Suppressor macrophage treated with lipopolysaccharide for 1 hour (primary cell): ENCODE results near the gene IL12B.
"Not testable (repeated sequence)": the region's sequence is repeated elsewhere in the genome, so short reads cannot be mapped to it uniquely, and the experiment has no call there.

Experiments used
- DNase-seq, 3 donors: peaks; one replicate each; pipeline ENCODE4 v3.0.0-alpha.2; 2020 to 2022

The IL12B gene

DNA sequence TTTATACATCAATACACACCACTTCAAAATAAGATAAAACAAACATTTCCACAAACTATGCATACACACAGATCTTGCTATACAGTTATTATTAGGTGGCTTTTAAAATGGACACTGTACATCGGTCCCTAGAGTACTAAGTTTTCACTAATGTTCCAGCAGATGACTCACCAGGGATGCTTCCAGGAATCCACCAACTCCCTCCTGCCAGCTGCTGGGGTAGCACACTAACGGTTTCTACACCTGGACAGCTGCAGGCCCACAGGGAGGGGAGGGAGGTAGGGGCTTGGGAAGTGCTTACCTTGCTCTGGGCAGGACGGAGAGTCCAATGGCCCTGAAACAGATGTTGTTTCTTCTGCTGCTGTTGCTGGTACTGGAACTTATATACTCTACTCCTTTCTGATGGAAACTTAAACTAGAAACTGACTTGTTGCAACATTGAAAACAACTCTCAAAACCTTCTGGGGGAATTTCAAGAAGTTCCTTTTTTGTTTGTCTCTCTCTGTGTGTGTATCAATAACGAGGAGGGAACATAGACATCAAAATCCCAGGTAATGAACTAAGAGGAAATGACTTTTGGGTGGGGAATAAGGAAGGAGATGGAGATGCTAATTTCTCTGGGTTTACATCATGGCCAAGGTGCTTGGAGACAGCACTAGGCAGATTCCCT is at the start of gene IL12B:
Gene IL12B (minus strand): TSS at position 357 of the 670 bp plus-strand sequence. CDS start 3,705 bp downstream, outside the sequence.
- peak in 1 of 3 donors; percentile 28 for DNase-seq

DNA sequence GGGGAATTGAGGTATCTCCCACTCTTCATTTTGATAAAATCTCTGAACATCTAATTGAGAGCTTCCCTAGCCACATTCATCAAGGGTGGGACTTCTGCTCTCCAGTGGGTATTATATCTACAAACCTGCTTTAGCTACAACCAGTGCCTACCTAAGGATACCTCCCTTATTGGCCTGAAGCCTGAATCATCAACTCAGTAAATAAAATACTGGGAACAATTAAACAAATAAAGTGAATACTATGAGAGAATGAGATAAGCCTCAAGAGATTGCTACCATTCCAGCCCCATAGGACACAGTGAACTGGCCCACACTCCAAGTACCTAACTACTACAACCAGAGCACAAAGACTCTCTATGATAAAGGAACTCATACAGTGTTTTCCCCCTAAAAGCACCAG is 47.4 kb upstream of the IL12B start:
- no peak for DNase-seq

DNA sequence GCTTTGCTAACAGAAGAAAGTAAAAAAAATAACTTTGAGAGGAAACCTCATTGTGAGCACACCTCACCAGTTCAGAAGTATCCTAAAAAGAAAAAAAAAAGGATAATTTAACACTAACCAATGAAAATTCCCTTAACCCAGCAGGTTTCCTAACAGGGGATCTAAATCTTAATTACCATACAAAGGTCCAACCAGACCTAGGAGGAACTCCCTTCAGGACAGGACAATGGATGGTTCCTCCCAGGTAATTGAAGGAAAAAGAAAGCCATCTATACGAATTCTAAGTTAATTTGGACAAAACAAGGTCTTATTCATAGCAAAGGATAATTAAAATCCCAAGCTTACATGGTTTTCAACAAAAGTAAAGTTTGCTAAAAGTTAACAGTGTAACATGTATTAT is 37.6 kb upstream of the IL12B start:
- DNase-seq = not testable (repeated sequence)

DNA sequence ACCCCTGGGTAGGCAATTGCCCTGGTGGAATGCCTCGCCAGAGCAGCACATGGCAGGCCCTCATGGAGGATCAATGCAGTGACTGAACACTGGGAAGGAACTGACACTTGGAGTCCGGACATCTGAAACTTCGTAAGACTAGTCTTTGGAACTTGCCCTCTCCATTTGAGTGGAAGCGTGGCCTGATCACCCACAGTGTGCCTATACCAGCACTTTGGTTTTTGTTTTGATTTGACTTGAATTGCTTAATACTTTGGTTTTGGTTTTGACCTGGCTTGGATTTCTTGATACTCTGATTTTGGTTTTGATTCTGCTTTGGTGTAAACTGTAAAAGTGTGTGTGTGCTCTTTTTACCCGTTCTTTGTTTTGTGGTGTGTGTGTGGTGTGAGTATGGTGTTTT is 36.5 kb upstream of the IL12B start:
- DNase-seq = peak in 1 of 3 donors; percentile 9

DNA sequence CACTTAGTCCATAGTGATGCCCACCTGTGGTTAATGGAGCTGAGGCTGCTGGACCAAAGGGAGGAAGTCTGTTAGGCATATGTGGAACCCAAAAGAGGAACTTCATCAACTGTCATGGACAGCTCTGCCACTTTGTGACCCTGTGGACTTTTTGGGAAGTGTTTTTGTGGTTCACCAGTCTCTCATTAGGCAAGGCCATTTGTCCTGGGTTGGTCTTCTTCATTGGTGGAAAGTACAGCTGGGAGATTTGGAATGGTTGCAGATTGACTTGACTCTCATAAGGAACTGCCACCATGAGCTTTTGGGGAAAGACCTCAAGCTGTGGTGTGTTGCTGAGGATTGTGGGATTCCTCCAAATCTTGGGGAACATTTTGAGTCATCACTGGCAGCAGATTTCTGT is 31.9 kb upstream of the IL12B start:
- peak; percentile 93 to 99 (median 98) for DNase-seq

DNA sequence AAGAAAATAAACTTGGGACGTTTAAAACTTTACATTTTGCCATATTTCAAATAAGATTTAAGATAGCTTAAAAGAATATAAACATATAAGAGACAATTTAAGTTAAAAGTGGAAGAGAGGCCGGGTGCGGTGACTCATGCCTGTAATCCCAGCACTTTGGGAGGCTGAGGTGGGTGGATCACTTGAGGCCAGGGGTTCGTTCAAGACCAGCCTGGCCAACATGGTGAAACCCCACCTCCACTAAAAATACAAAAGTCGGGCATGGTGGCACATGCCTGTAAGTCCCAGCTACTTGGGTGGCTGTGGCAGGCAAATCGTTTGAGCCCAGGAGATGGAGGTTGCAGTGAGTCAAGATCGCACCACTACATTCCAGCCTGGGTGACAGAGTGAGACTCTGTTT is 29.6 kb upstream of the IL12B start:
- DNase-seq = peak; percentile 46 to 55 (median 47)

DNA sequence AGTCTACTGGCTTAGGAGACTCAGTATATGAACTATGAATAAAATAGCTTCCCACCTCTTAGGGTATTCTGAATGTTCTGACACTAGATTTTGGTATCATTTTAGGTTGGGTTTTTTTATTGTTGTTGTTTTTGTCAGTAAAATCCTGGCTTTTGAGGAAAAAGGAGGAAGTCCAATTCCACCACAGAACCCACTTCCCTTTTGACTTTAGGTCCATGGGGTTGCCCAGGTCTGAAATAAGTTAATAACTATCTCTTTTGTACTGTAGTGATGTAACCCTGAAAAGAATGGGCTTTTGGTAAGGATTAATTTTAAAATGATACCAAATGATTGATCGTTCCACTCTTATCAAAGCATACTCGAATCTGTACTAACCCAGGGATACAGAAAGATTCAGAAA is 29.1 kb upstream of the IL12B start:
- DNase-seq = peak; percentile 75 to 90 (median 85)

DNA sequence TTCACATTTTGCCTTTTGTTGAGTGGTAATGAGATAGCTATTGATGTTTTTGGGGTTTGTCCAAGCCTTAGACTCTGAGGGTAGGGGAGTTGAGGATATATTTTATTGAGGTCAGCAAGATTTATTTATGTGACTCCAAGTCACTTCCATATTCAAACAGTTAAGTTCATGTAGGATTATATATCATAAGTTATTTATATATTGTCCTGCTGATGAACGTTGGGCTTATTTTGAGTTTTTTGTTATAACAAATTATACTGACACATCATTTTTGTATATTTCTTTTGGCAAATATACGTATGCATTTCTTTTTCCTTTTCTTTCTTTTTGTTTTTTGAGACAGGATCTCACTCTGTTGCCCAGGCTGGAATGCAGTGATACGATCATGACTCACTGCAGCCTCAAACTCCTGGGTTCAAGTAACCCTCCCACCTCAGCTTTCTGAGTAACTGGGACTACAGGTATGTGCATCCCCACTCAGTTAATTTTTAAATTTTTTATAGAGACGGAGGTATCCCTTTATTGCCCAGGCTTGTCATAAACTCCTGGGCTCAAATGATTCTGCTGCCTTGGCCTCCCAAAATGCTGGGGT is 23.5 kb upstream of the IL12B start:
- DNase-seq = no peak

DNA sequence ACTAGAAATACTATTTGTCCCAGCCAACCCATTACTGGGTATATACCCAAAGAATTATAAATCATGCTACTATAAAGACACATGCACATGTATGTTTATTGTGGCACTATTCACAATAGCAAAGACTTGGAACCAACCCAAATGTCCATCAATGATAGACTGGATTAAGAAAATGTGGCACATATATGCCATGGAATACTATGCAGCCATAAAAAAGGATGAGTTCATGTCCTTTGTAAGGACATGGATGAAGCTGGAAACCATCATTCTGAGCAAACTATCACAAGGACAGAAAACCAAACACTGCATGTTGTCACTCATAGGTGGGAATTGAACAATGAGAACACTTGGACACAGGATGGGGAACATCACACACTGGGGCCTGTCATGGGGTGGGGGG is 20.4 kb upstream of the IL12B start:
- DNase-seq = not testable (repeated sequence)

DNA sequence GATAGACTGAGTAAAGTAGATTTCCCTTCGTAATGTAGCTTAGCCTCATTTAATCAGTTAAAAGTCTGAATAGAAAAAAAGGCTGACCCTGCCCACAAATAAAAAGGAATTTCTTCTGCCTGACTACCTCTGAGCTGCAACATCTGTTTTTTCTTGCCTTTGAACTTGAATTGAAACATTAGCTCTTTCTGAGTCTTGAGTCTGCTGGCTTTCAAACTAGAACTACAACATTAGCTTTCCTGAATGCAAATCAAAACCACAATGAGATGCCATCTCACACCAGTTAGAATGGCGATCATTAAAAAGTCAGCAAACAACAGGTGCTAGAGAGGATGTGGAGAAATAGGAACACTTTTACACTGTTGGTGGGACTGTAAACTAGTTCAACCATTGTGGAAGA is 19.9 kb upstream of the IL12B start:
- not testable (repeated sequence) for DNase-seq

DNA sequence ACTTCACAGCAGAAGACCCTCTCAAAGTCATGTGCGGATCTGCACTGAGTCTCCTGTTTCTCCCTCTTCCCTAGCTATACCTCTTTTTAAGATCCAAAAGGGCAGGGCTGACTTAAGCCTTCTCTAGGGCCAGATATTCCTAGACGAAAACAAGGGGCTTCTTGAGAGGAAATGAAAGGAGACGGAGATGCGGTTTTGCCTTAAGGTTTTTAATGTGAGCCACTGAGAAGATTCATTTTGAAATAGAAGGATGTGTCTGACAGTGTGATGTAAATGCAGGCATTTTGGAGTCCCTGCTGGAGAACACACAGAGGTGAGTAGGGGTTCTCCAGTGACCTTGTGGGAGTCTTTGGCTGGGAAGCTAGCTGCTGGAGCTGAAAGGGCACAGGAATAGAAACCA is 15.6 kb upstream of the IL12B start:
- DNase-seq = no peak

DNA sequence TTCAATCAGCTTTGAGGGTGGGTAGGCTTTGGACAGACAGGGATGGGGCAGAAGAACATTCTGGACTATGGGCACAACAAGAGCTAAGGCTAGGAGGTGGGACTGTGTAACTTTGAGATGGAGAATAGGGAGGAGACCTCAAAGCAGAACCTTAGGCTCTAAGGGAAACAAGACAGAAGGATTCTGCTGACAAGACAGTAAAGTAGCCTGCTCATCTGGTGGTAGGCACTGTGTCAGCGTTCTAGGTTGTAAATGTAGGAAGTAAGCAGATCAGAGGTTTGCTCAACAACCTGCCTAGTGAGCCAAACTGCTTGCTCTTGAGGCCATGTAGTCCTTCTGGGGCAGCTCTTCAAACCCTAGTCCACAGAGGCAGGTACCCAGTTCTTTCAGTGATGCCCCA is 15.0 kb upstream of the IL12B start:
- DNase-seq = peak; percentile 61 to 79 (median 71)

DNA sequence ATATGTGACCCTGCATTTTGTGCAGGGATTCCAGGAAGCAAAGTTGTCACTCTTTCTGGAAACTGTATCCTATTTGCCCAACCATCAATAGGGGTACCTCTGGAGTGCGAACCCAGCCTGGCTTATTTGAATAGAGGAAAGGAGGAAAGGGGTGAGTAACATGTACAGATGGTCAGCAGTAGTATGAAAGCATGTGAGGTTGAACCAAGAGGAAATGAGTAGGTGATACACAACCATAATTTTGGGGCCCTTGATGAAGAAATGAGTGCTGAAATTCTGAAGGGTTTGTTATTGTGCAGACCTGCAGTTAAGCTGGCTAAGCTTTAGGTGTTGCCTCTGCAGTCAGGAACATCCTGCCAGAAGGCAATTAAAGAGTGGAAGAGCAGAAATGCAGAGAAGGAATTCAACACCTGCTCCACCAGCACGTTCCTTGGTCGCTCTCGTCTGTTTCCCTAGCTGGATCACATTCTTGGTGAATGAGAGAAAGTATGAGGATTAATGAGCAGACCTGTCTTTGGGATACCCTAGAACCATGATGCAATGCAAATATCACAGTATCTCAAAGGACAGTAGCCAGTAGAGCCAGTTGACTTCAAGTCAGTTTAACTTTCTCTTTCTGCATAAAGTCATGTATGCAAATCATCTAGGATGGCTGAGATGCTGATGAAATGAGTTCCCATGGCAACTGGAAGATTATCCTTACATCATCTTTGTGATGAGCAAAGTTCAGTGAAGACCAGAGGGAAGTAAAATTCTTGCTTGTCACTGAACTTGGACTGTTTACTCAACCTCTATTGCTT is 13.2 kb upstream of the IL12B start:
- peak; percentile 81 to 96 (median 94) for DNase-seq

DNA sequence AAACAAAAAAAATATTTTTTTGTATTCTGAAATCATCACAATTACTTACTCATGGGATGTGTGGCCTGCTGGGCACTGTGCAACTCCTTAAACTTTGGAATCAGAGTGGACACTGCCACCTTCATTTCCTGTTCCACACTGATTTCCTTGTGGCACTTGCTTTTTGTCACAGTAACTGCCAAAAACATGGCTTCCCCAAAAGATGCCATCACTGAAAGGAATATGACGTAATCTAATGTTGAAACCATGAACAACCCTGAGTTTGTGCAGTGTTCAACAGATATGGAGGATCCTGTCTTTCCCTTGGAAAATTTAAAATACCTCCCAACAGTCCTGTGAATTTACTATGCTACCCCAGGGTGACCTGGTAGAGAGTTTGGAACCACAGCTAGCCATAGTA is 12.6 kb upstream of the IL12B start:
- peak; percentile 20 to 64 (median 62) for DNase-seq

DNA sequence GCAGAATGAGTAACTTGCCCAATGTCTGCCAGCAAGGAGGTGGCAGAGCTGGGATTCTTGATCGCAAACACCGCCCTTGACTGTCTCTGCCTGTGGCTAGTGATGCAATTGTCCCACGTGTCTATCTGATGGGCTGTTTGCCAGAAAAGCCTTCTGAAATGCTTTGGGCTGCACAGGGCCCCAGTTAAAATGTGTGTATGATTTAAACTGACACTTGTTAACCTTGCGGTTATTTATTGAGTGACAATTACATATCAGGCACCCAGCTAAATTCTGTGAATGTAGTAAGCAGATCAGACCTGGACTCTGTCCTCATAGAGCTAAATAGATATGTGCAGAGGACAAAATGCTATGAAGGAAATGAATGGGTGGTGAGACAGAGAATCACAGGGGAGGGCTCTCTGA is 11.6 kb upstream of the IL12B start:
- peak; percentile 87 to 91 (median 89) for DNase-seq

DNA sequence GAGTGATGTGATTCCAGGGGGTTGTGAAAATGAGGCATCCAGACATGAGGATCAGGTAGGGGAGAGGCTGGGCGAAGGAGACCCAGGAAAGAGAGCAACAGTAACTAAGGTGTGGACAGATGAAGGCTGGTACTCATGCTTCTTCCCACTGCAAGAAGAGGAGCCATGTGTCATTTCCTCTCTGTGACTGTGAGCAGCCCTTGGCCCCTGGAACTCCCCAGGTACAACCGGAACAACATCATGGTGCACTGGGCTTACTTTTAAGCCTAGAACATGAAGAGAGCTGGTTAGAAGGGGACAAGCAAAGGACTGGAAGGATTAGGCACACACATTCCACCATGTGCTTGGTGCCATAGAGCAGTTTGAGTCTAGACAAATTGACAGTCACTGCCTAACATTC is 10.9 kb upstream of the IL12B start:
- no peak for DNase-seq

DNA sequence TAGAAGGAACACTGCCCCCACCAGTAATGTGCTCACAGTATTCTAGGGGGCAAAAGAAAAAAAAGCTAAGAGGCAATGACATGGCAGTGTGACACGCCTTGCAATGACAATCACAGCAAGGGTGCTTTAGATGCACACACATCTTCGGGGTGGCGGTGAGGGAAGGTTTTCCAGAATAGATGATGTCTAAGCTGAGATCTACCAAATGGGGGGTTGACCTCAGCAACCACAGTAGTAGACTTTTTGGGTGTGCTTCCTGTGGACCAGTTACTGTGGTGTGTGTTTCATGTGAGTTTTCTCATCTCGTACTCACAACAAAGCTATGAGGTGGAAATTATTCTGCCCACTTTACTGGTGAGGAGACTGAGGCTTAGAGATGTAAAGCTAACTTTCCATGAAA is 10.2 kb upstream of the IL12B start:
- no peak for DNase-seq

DNA sequence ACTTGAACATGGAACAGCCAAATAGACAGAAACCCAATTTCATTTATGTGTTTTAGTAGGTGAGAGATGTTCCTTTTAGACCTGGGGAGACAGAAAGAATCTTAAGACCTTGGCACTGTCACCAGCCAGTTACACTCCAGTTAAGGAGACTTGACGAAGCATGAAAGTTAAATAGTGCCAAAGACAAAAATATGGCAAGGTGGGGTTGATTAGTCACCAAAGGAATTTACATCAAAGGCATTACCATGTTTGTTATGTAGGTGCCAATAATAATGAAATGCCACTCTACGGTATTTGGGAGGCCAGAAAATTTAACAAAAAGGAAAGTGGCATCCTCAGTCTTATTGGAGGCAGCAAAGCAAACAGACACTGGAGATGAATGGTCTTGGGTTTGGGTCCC is 9.2 kb upstream of the IL12B start:
- DNase-seq = no peak

DNA sequence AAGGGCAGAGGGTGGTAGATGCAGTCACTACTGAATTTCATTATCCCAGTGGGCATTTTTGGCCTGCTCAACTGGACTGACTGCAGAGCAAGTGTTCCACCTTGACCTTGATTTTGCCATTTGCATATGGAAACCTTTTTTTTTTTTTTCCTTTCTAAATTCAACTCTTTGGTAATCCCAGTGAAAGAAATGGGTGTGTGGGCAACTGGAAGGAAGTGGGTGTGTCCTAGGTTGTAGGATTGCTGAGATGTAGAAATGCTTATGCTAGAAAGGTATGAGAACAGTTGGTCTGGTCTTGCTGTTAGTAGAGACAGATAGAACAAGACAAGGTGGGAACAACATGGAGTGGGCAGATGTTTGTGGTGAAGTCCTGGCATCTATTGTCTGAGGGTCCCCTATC is 7.8 kb upstream of the IL12B start:
- peak; percentile 20 to 34 (median 26) for DNase-seq

DNA sequence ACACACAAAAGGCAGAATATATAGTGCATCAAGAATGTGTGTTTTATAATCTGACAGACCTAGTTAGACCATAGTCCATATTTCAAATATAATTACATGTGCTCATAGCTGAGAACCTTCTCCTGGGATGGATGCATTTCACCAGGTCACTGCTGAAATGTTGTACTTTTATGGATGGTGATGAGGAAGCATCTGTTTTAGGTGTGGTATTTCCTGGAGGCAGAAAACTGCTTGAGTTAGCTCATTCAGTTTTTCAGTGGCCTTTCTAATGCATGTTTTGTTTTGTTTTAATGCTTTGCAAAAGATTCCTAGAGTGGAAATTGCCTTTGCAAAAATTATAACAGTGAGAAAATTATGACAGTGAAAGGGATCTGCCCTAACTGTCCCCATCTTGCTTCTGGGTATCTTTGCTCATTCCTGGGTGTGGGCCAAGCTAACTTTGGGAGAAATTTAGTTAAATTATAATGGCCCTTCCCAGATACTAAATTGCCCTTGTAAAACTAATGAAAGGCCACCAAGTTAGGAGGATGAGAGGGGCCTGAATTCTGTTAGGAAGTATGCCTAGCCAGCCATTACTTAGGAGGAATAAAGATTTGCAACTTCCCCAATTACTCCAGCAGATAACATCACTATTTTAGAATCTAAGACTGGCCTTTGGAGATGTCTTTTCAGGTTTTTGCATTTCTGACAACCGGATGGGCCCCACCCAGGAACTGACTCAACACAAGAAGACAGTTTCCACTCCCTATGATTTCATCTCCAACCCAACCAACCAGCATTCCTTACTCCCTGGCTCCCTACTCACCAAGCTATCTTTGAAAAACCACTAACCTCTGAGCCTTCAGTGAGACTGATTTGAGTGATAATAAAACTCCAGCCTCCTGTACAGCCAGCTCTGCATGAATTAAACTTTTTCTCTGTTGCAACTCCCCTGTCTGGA is 7.0 kb upstream of the IL12B start:
- DNase-seq = peak; percentile 66 to 74 (median 71)

DNA sequence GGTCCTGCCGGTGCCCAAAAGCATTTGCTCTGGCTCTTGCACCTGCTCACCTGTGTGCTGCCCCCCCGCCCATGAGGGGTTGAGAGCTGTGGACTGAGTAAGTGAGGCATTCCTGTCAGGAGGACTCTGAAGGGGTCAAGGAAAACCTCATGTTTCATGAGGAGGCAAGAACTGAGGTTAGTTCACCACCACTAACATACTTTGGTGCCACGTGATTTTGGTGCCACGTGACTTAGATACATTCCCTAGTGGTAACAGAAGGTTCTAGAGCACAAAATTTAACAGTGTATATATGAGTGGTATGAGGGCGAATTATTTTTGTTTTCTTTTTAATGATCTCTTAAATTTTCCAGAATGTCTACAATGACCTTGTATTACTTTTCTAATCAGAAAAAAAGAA is 6.3 kb upstream of the IL12B start:
- no peak for DNase-seq

DNA sequence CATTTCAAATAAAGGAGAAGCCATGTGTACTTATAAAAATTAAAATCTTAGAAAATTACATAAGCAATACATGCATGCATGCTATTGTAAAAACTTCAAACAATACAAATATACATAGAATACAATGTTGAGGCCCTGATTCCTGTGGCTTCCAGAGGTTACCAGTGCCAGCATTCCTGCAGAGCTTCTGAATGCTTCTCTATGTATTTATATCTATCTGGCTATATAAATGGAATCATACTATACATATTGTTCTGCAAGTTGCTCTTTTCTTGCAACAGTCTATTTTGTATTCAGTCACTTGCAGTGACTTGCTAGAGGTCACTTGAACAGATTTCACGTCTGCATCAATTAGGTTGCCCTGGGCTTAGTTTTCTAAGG is 3.2 kb upstream of the IL12B start:
- no peak for DNase-seq
